ENCODE results near the gene FUOM.

- TF ChIP-seq FOXM1 (IDR thresholded peaks at IDR 0.05; ENCODE audit: borderline replicate concordance, low read depth) (no peak), TAF1 (IDR thresholded peaks at IDR 0.05; ENCODE audit: low read depth) (no peak), MAX (IDR thresholded peaks at IDR 0.05) (no peak), EP300 (IDR thresholded peaks at IDR 0.05; ENCODE audit: borderline replicate concordance) (no peak), CEBPB (IDR thresholded peaks at IDR 0.05) (no peak)
Observed at GRCh38 chr10:133337370-133337725, 20.5 kb downstream of the FUOM start.

All from Ishikawa (cell line).